Measurements from ENCODE around the gene ZBTB20. TPM values are rescaled to one million over a fixed set of nuclear protein-coding genes. Genes with fewer than 3 reads are reported as not detected.

Gene ZBTB20
- total and polyA plus RNA-seq, 10 donors: 0.32 to 89.7 (median 71.8) TPM

DNA sequence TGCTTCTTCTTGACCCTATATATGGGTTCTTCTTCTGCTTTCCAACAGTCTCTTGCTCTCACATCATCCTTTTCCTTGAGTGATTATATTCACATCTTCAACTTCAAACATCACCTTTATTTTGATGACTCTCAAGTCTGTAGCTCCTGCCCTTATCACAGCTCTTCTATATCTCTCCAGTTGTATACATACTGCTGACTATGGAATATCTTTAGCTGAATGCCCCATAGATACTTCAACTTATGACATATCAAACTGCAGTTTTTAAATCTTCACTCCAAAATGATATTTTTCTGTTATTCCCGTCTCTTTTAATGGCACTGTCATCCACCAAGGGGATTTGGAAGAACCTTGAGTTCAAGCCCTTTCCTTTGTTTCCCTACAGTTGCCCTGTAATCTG lies 139.1 kb downstream of the ZBTB20 start:
- Histone ChIP-seq H3K27me3 (replicated peaks in 1 of 7) (no peaks in the 10 kb centered on the region), H3K36me3 (no peaks in the 10 kb centered on the region), H3K27ac (no peak overlapping the region), H3K9me3 (no peaks in the 10 kb centered on the region), H3K4me1 (no peaks in the 10 kb centered on the region), H3K4me3 (no peak overlapping the region)
- WGBS, 5 donors: 91 to 100% (median 97%) methylated on average over 1 of the region's 1 CpG
- no peak for DNase-seq
- no peak for TF ChIP-seq POLR2AphosphoS5 (IDR thresholded peaks at IDR 0.05)
- TF ChIP-seq POLR2A (IDR thresholded peaks at IDR 0.05): no peak
- TF ChIP-seq CTCF (IDR thresholded peaks at IDR 0.05 in 8 of 11, conservative IDR thresholded peaks at IDR 0.05 in 3 of 11): no peak
- intact Hi-C loops (cut with DNase I; ENCODE audit: low total_unique reads): no loop called here

DNA sequence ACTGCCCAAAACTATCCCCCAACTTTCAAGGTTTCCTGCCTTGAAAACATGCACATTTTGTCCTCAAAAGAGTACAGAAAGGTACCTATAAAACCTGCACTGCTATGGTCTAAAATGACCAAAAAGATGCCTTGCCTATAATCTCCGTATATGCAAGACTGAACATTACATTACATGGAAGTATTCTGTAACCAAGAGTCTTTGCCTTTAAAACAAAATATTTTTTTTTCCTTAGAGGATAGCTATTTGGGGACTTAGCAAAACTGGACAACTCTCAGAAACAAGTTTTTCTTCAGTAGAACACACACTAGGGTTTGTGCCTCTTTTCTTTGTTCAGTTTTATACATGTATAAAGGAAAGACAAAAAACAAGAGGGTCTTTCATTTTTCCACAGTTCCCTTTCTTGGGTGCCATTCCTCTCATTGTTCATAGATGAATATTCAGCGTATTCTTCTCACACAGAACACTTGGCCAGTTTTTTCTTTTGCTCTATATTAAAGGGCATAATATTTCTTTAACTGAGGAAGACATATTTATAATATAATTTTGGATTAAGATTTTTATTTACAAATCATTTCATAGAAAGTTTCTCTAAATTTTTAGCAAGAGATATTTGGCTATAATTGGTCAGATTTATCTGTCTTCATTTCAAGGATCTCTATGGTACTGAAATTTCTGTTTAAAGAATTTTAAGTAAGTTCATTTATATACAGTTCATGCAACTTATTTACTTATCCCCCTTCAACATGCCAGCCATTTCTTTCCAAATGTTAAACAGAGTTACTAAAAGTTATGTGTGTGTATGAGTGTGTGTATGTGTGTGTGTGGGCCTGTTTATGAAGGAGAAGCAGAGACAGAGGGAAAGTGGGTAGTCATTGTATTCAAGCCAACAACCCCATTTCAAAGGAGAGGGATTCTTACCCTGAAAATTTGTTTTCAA lies 142.6 kb downstream of the ZBTB20 start:
- intact Hi-C loops (cut with DNase I; ENCODE audit: low total_unique reads): no loop called here
- Histone ChIP-seq H3K4me1 (no peaks in the 10 kb centered on the region), H3K27me3 (replicated peaks in 1 of 7) (no peaks in the 10 kb centered on the region), H3K4me3 (no peak overlapping the region), H3K9me3 (peaks cover 0 to 20% (median 10%) of the 10 kb centered on the region in 8 donors), H3K36me3 (no peaks in the 10 kb centered on the region), H3K27ac (no peak overlapping the region)
- TF ChIP-seq CTCF (IDR thresholded peaks at IDR 0.05 in 8 of 11, conservative IDR thresholded peaks at IDR 0.05 in 3 of 11) (no peak), POLR2AphosphoS5 (IDR thresholded peaks at IDR 0.05) (no peak), POLR2A (IDR thresholded peaks at IDR 0.05) (no peak)
- 88 to 98% (median 96%) methylated on average over 2 of the region's 2 CpGs for WGBS, 5 donors
- DNase-seq: no peak

- TF ChIP-seq CTCF (IDR thresholded peaks at IDR 0.05 in 8 of 11, conservative IDR thresholded peaks at IDR 0.05 in 3 of 11): no peak
- TF ChIP-seq POLR2AphosphoS5 (IDR thresholded peaks at IDR 0.05): no peak
- TF ChIP-seq POLR2A (IDR thresholded peaks at IDR 0.05): no peak
- H3K4me3 ChIP-seq: no peak overlapping the region
- intact Hi-C loops (cut with DNase I; ENCODE audit: low total_unique reads): no loop called here
- no peaks in the 10 kb centered on the region for H3K27me3 ChIP-seq (replicated peaks in 1 of 7)
- no peak for DNase-seq
- WGBS, 5 donors: 93 to 97% (median 94%) methylated on average over 2 of the region's 2 CpGs
- no peaks in the 10 kb centered on the region for H3K4me1 ChIP-seq
- no peaks in the 10 kb centered on the region for H3K36me3 ChIP-seq
- H3K27ac ChIP-seq: no peak overlapping the region
- peaks cover 0 to 27% (median 18%) of the 10 kb centered on the region in 8 donors for H3K9me3 ChIP-seq
Observed at GRCh38 chr3:114998971-114999579, 148.0 kb downstream of the ZBTB20 start.

Measured in spleen (tissue), 11 donors.